ENCODE results near the gene CDK6. TPM values are rescaled to one million over a fixed set of nuclear protein-coding genes. Genes with fewer than 3 reads are reported as not detected.

The CDK6 gene
- total and polyA plus RNA-seq, 2 of the 8 experiments (the other 6 are each of a cell fraction or from before 2014, with no cell fraction given) = 5.9 to 18.9 TPM

DNA sequence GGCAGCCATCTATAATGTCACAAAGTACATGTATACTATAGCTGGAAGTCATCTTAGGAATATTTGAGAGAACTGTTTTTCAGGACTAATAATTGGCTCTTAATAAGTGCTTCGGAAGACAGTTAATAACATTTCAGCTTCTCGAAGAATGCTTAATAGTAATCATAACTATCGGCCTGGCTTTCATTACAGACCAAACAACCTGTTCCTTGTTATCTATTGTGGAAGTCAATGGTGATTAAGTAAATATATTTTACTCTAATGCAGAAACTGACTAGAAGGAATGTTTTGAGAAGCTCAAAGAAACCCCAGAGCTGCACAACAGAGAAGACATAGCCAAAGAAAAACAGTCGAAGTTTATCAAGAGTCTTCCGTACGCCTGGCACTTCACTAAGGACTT is 139.4 kb downstream of the CDK6 start:
- no peak overlapping the region for H2AFZ ChIP-seq (ENCODE audit: low read length)
- no peak overlapping the region for H2BK15ac ChIP-seq (ENCODE audit: low read length)
- no peak overlapping the region for H3K23ac ChIP-seq (ENCODE audit: insufficient read length)
- no peak overlapping the region for H3K4me2 ChIP-seq (ENCODE audit: insufficient read depth in 1 of 2, low read depth in 2 of 2, low read length in 2 of 2)
- H3K56ac ChIP-seq (replicated peaks; ENCODE audit: insufficient read length, low read depth, low read length) = no peak overlapping the region
- no peak overlapping the region for H2BK20ac ChIP-seq (ENCODE audit: low read length)
- no peak overlapping the region for H2BK5ac ChIP-seq (ENCODE audit: low read depth, low read length)
- no peak overlapping the region for H3K9ac ChIP-seq (replicated peaks in 1 of 4; ENCODE audit: extremely low read depth in 1 of 4, low read depth in 3 of 4, low read length in 3 of 4)
- H2BK12ac ChIP-seq (ENCODE audit: low read depth, low read length) = no peak overlapping the region
- H3K4me1 ChIP-seq (replicated peaks in 1 of 4; ENCODE audit: control insufficient read depth in 3 of 4, insufficient read depth in 4 of 4, low read length in 3 of 4) = peaks cover 0 to 6% (median 2%) of the 10 kb centered on the region in 4 experiments; a peak in 3 of 7 replicates
- H3K18ac ChIP-seq (ENCODE audit: extremely low read depth, low read length) = no peak overlapping the region
- no peaks in the 10 kb centered on the region for H4K20me1 ChIP-seq (replicated peaks in 1 of 2; ENCODE audit: control insufficient read depth in 1 of 2, insufficient read depth in 2 of 2, low read length in 2 of 2)
- WGBS, 2 experiments (ENCODE audit: extremely low coverage in 1 of 2, insufficient coverage in 1 of 2, insufficient read length in 1 of 2, insufficient replicate concordance in 2 of 2, low coverage in 1 of 2, low lambda C conversion rate in 2 of 2, missing lambda C conversion rate in 1 of 2) = 93% methylated on average over 6 of the region's 6 CpGs; no CpG with 5 or more reads in 1 of the 2 experiments
- H3K14ac ChIP-seq (ENCODE audit: insufficient read length) = no peak overlapping the region
- TF ChIP-seq, protein P1, sequence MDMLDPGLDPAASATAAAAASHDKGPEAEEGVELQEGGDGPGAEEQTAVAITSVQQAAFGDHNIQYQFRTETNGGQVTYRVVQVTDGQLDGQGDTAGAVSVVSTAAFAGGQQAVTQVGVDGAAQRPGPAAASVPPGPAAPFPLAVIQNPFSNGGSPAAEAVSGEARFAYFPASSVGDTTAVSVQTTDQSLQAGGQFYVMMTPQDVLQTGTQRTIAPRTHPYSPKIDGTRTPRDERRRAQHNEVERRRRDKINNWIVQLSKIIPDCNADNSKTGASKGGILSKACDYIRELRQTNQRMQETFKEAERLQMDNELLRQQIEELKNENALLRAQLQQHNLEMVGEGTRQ (IDR thresholded peaks at IDR 0.05; ENCODE audit: low read length) = no peak
- TF ChIP-seq EZH2 (IDR thresholded peaks at IDR 0.05; ENCODE audit: low read depth, low read length, severe bottlenecking) (no peak), HDAC2 (IDR thresholded peaks at IDR 0.05; ENCODE audit: borderline replicate concordance in 1 of 2, low read depth in 2 of 2, low read length in 2 of 2) (no peak), SIRT6 (IDR thresholded peaks at IDR 0.05; ENCODE audit: low read length) (no peak), KDM4A (IDR thresholded peaks at IDR 0.05; ENCODE audit: low read depth, low read length, severe bottlenecking) (no peak), CEBPB (IDR thresholded peaks at IDR 0.05; ENCODE audit: low read depth, low read length) (no peak), SRF (IDR thresholded peaks at IDR 0.05; ENCODE audit: low read depth, low read length) (no peak), KDM5A (IDR thresholded peaks at IDR 0.05; ENCODE audit: low read length) (no peak), BACH1 (IDR thresholded peaks at IDR 0.05; ENCODE audit: low read length) (no peak), TEAD4 (IDR thresholded peaks at IDR 0.05; ENCODE audit: low read depth, low read length) (no peak), TBP (IDR thresholded peaks at IDR 0.05; ENCODE audit: low read depth, low read length) (no peak)
- TF ChIP-seq, protein P2, sequence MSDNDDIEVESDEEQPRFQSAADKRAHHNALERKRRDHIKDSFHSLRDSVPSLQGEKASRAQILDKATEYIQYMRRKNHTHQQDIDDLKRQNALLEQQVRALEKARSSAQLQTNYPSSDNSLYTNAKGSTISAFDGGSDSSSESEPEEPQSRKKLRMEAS (IDR thresholded peaks at IDR 0.05) = no peak
- DNase-seq (ENCODE audit: low read depth in 1 of 2, low spot score in 2 of 2) (no peak), FAIRE-seq (no peak)
- ChIA-PET CTCF (ENCODE audit: partially characterized antibody) (interaction anchor here (3.1 kb wide), 1 partner anchor 136 kb away, joined by 12 read pairs; no protein-coding TSS in a partner anchor), POLR2A (ENCODE audit: partially characterized antibody) (no interaction called here)
- no peaks in the 10 kb centered on the region for H3K79me2 ChIP-seq (ENCODE audit: control insufficient read depth in 1 of 2, insufficient read depth in 2 of 2, low read length in 2 of 2)
- no peak overlapping the region for H3K4ac ChIP-seq (replicated peaks; ENCODE audit: insufficient read length, low read depth, low read length)
- no peaks in the 10 kb centered on the region for H3K79me1 ChIP-seq (ENCODE audit: low read depth, low read length)
- H3K27me3 ChIP-seq (replicated peaks in 1 of 4; ENCODE audit: control insufficient read depth in 3 of 4, extremely low read depth in 1 of 4, insufficient read depth in 3 of 4, low read length in 3 of 4) = no peaks in the 10 kb centered on the region
- H4K91ac ChIP-seq (replicated peaks; ENCODE audit: insufficient read length, low read length) = no peak overlapping the region
- H3K4me3 ChIP-seq (ENCODE audit: extremely low read depth in 1 of 4, insufficient read depth in 2 of 4, low read depth in 3 of 4, low read length in 4 of 4) = no peak overlapping the region
- H2BK120ac ChIP-seq (replicated peaks; ENCODE audit: low read depth, low read length) = no peak overlapping the region
- no peak overlapping the region for H4K5ac ChIP-seq (ENCODE audit: insufficient read length, low read depth, low read length)
- H3K23me2 ChIP-seq (ENCODE audit: low read depth, low read length) = peaks cover 9% of the 10 kb centered on the region
- no peaks in the 10 kb centered on the region for H3K36me3 ChIP-seq (ENCODE audit: control insufficient read depth in 2 of 4, insufficient read depth in 4 of 4, low read length in 3 of 4)
- no peak overlapping the region for H4K8ac ChIP-seq (ENCODE audit: extremely low read depth, insufficient read depth, low read length)
- no peaks in the 10 kb centered on the region for H3K9me3 ChIP-seq (ENCODE audit: insufficient read depth in 2 of 2, low read depth in 1 of 2, low read length in 1 of 2)
- no peak overlapping the region for H3K27ac ChIP-seq (ENCODE audit: low read depth, low read length)
- no peak overlapping the region for H2AK5ac ChIP-seq (ENCODE audit: low read depth, low read length)

All from H1 (cell line).